ENCODE results near the gene AKT3.

AKT3 gene

GRCh38 chr1:243740255-243740999 lies 109.6 kb downstream of the AKT3 start:
- peaks cover 3% of the 10 kb centered on the region for H3K27me3 ChIP-seq (ENCODE audit: control insufficient read depth, low read length)
- TF ChIP-seq EZH2phosphoT487 (IDR thresholded peaks at IDR 0.05; ENCODE audit: borderline replicate concordance, low read length) (no peak), CTCF (IDR thresholded peaks at IDR 0.05; ENCODE audit: low read depth, low read length, poor library complexity, severe bottlenecking) (no peak)
- no peak overlapping the region for H3K27ac ChIP-seq (ENCODE audit: low read depth, low read length)
- no peaks in the 10 kb centered on the region for H3F3A ChIP-seq (ENCODE audit: control insufficient read depth, insufficient read depth)
- no peaks in the 10 kb centered on the region; the same call in 1 of the 2 replicates for H4K20me1 ChIP-seq (ENCODE audit: control insufficient read depth, insufficient read depth, low read depth, low read length)
- H3K4me3 ChIP-seq (ENCODE audit: low read length): no peak overlapping the region
- no peaks in the 10 kb centered on the region for H3K9me2 ChIP-seq (replicated peaks; ENCODE audit: control insufficient read depth, low read length)
- H3K9me3 ChIP-seq (ENCODE audit: control insufficient read depth, insufficient read depth, low read length): no peaks in the 10 kb centered on the region
- H3K4me1 ChIP-seq (ENCODE audit: control insufficient read depth, low read length): no peaks in the 10 kb centered on the region
- H3K4me2 ChIP-seq (ENCODE audit: low read length): no peak overlapping the region
- no peaks in the 10 kb centered on the region for H3K79me2 ChIP-seq (ENCODE audit: control insufficient read depth, low read length)
- no peaks in the 10 kb centered on the region for H3K36me3 ChIP-seq (ENCODE audit: control insufficient read depth, low read length)

GRCh38 chr1:243739335-243740003 lies 110.6 kb downstream of the AKT3 start:
- Histone ChIP-seq H3K79me2 (ENCODE audit: control insufficient read depth, low read length) (no peaks in the 10 kb centered on the region), H3K36me3 (ENCODE audit: control insufficient read depth, low read length) (no peaks in the 10 kb centered on the region), H3K4me3 (ENCODE audit: low read length) (no peak overlapping the region), H3K9me3 (ENCODE audit: control insufficient read depth, insufficient read depth, low read length) (no peaks in the 10 kb centered on the region), H3K4me1 (ENCODE audit: control insufficient read depth, low read length) (no peaks in the 10 kb centered on the region), H3K9me2 (replicated peaks; ENCODE audit: control insufficient read depth, low read length) (no peaks in the 10 kb centered on the region), H3K27ac (ENCODE audit: low read depth, low read length) (no peak overlapping the region), H4K20me1 (ENCODE audit: control insufficient read depth, insufficient read depth, low read depth, low read length) (no peaks in the 10 kb centered on the region; the same call in 1 of the 2 replicates), H3F3A (ENCODE audit: control insufficient read depth, insufficient read depth) (no peaks in the 10 kb centered on the region), H3K4me2 (ENCODE audit: low read length) (no peak overlapping the region), H3K27me3 (ENCODE audit: control insufficient read depth, low read length) (peaks cover 3% of the 10 kb centered on the region)
- TF ChIP-seq CTCF (IDR thresholded peaks at IDR 0.05; ENCODE audit: low read depth, low read length, poor library complexity, severe bottlenecking): no peak
- TF ChIP-seq EZH2phosphoT487 (IDR thresholded peaks at IDR 0.05; ENCODE audit: borderline replicate concordance, low read length): no peak

- Histone ChIP-seq H3K4me1 (ENCODE audit: control insufficient read depth, low read length) (no peaks in the 10 kb centered on the region), H3K9me3 (ENCODE audit: control insufficient read depth, insufficient read depth, low read length) (no peaks in the 10 kb centered on the region), H3K79me2 (ENCODE audit: control insufficient read depth, low read length) (no peaks in the 10 kb centered on the region), H3K4me2 (ENCODE audit: low read length) (no peak overlapping the region), H3F3A (ENCODE audit: control insufficient read depth, insufficient read depth) (no peaks in the 10 kb centered on the region), H3K4me3 (ENCODE audit: low read length) (no peak overlapping the region), H3K9me2 (replicated peaks; ENCODE audit: control insufficient read depth, low read length) (no peaks in the 10 kb centered on the region), H4K20me1 (ENCODE audit: control insufficient read depth, insufficient read depth, low read depth, low read length) (no peaks in the 10 kb centered on the region; the same call in 1 of the 2 replicates), H3K36me3 (ENCODE audit: control insufficient read depth, low read length) (no peaks in the 10 kb centered on the region), H3K27ac (ENCODE audit: low read depth, low read length) (no peak overlapping the region), H3K27me3 (ENCODE audit: control insufficient read depth, low read length) (peaks cover 3% of the 10 kb centered on the region)
- TF ChIP-seq CTCF (IDR thresholded peaks at IDR 0.05; ENCODE audit: low read depth, low read length, poor library complexity, severe bottlenecking): no peak
Measured at GRCh38 chr1:243738020-243738419, 112.0 kb downstream of the AKT3 start.
